ENCODE results near the gene VAMP1. TPM values are rescaled to one million over a fixed set of nuclear protein-coding genes. Genes with fewer than 3 reads are reported as not detected.
A peak's percentile ranks its signal among the peaks of the same experiment; 100 is the strongest.

The VAMP1 gene
- total RNA-seq, 2 experiments from 2014 or later: 84.8 to 87.7 TPM

DNA sequence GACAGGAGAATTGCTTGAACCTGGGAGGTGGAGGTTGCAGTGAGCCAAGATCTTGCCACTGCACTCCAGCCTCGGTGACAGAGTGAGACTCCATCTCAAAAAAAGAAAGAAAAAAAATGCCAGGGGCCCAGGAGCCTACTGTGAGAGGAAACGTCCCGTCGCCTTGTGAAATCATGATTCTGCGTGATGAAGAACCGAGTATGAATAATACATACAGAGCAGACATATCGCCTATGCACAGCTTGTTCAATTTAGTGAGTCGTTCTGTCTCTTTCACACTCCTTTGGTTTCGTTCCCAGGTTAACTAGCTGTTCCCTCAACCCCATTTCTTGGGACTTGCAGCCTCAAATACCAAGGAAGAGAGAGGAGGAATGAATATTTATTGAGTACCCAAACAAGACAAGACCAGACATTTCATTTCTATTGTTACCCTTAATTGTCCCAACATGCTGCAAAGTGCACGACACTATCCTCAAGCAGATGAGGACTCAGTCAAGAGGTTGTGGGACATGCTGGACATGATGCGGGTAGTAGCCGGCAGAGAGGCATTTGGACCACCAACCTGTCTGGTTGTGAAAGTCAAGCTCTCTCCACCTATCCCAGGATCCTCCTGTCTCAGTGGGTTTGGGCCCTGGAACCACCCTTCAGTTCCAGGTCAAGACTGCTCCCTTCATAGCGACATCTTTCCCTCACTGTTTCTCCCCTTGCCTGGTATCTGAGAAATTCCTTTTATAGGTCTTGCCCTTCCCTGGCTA lies 34.3 kb downstream of the VAMP1 start:
- DNase-seq: peak in 1 of 14 experiments; percentile 14
- intact Hi-C loops (cut with DNase I, micrococcal nuclease): loop anchor here in 1 of 2 experiments (2.0 kb wide), 1 partner anchor 17 kb away; the partner anchor contains the start of gene TAPBPL
- CTCF ChIA-PET: no interaction called here
- no peak overlapping the region for H3K27ac ChIP-seq (ENCODE audit: low read depth in 1 of 2, low read length in 2 of 2)
- peak overlapping the region; percentile 11 for H3K4me3 Mint-ChIP-seq
- no peaks in the 10 kb centered on the region for H3K9me3 ChIP-seq (ENCODE audit: control insufficient read depth in 1 of 2, insufficient read depth in 1 of 2, low read length in 2 of 2)
- H3K27me3 Mint-ChIP-seq: no peaks in the 10 kb centered on the region
- no peak for ATAC-seq (ENCODE audit: poor library complexity)
- H3K36me3 Mint-ChIP-seq (ENCODE audit: low read depth): no peaks in the 10 kb centered on the region
- H3K36me3 ChIP-seq (ENCODE audit: insufficient read depth, low read length): no peaks in the 10 kb centered on the region
- no peaks in the 10 kb centered on the region for H3K9me3 Mint-ChIP-seq
- POLR2A ChIA-PET: interaction anchor here (0.7 kb wide), 1 partner anchor 132 kb away, joined by 3 read pairs; the partner anchor contains the start of gene NOP2
- H3K27ac Mint-ChIP-seq: peak overlapping the region; percentile 17
- H3K4me3 ChIP-seq (ENCODE audit: low read length): no peak overlapping the region
- no peaks in the 10 kb centered on the region for H3K27me3 ChIP-seq (ENCODE audit: control insufficient read depth in 1 of 2, insufficient read depth in 2 of 2, low read length in 2 of 2)
- peaks cover 34% of the 10 kb centered on the region for H3K4me1 Mint-ChIP-seq (ENCODE audit: low read depth)
- TF ChIP-seq, protein P1, sequence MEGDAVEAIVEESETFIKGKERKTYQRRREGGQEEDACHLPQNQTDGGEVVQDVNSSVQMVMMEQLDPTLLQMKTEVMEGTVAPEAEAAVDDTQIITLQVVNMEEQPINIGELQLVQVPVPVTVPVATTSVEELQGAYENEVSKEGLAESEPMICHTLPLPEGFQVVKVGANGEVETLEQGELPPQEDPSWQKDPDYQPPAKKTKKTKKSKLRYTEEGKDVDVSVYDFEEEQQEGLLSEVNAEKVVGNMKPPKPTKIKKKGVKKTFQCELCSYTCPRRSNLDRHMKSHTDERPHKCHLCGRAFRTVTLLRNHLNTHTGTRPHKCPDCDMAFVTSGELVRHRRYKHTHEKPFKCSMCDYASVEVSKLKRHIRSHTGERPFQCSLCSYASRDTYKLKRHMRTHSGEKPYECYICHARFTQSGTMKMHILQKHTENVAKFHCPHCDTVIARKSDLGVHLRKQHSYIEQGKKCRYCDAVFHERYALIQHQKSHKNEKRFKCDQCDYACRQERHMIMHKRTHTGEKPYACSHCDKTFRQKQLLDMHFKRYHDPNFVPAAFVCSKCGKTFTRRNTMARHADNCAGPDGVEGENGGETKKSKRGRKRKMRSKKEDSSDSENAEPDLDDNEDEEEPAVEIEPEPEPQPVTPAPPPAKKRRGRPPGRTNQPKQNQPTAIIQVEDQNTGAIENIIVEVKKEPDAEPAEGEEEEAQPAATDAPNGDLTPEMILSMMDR (IDR thresholded peaks at IDR 0.05): no peak
- peaks cover 28% of the 10 kb centered on the region for H3K4me1 ChIP-seq (ENCODE audit: insufficient read depth, low read length)

DNA sequence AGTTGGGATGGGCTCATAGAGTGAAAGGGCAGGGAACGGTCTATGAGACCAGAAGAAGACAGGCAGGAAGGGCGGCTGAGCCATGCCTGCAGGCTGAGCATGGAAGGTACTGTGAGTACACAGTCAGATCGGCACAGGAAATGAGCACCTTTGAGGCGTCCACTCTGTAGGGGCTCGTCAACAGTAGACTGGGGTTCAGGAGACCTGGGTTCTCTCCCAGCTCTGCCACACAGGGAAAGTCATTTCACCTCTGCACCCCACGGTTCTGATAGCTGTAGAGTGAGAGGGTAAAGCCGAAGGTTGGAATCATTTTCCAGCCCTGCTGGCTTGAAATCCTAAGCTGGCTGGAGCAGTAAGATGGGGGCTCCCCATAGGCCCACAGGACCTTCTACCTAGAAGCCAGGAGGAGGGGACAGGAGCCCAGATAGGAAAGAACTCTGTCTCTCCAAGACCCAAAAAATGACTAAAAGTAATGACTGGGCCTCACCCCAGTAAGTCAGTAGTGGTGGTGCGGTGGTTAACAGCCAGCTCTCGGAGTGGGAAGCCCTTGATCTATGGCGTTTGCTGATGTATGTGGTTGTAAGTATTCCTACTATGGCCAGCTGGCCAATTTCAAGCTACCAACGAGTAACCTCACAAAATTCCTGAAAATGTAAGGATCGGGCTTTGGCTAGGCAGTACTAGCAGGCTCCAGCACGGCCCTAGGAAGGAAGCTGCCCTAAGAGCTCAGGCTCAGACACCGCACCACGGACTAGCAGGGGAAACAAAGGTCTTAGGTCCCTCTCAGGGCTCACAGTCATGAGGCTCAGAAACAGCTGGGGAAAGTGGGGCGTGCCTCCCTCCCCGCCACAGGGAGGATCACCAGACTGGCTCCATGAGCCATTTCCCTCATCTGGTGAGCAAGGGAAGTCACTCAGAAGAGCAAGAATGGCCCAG lies 36.0 kb downstream of the VAMP1 start:
- DNase-seq: peak in 10 of 14 experiments; percentile 29 to 69 (median 50)
- peak overlapping the region; percentile 65 for H3K4me3 Mint-ChIP-seq
- ChIA-PET CTCF (interaction anchor here (1.1 to 1.6 kb wide), 4 partner anchors 10 to 31 kb away, joined by 3 to 5 read pairs (median 4); no protein-coding TSS in a partner anchor), POLR2A (interaction anchor here (0.8 to 3.9 kb wide), 10 partner anchors 9 to 101 kb away, joined by 3 to 33 read pairs (median 8); partner anchors contain the start of genes CD27, GAPDH, MRPL51 and TAPBPL)
- H3K27ac Mint-ChIP-seq: peak overlapping the region; percentile 91
- peak; percentile 92 for ATAC-seq (ENCODE audit: poor library complexity)
- H3K4me3 ChIP-seq (ENCODE audit: low read length): no peak overlapping the region
- TF ChIP-seq, protein P1 (IDR thresholded peaks at IDR 0.05): no peak
- H3K36me3 ChIP-seq (ENCODE audit: insufficient read depth, low read length): no peaks in the 10 kb centered on the region
- H3K27me3 Mint-ChIP-seq: no peaks in the 10 kb centered on the region
- H3K4me1 Mint-ChIP-seq (ENCODE audit: low read depth): peaks cover 48% of the 10 kb centered on the region
- no peaks in the 10 kb centered on the region for H3K27me3 ChIP-seq (ENCODE audit: control insufficient read depth in 1 of 2, insufficient read depth in 2 of 2, low read length in 2 of 2)
- H3K27ac ChIP-seq (ENCODE audit: low read depth in 1 of 2, low read length in 2 of 2): peak overlapping the region; percentile 37 to 82
- intact Hi-C loops (cut with DNase I, micrococcal nuclease): loop anchor here in 1 of 2 experiments (2.0 kb wide), 1 partner anchor 18 kb away; the partner anchor contains the start of gene TAPBPL
- H3K9me3 ChIP-seq (ENCODE audit: control insufficient read depth in 1 of 2, insufficient read depth in 1 of 2, low read length in 2 of 2): no peaks in the 10 kb centered on the region
- H3K9me3 Mint-ChIP-seq: no peaks in the 10 kb centered on the region
- H3K36me3 Mint-ChIP-seq (ENCODE audit: low read depth): no peaks in the 10 kb centered on the region
- H3K4me1 ChIP-seq (ENCODE audit: insufficient read depth, low read length): peaks cover 35% of the 10 kb centered on the region

DNA sequence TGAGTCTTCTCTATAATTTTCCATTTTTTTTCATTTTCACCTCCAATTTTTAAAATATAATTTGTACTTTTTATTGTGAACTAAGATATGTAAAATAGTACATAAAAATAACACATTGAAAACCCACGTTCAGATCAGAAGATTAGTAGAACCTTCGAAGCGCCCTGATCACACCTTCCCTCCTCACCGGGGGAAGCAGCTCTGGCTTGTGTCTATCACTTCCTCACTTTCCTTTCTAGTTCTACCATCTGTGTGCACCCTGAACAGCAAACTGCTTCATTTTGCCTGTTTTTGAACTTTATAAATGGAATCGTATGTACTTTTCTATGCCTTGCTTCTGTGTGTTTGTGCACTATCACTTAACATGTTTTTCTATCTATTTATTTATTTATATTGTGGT lies 37.5 kb downstream of the VAMP1 start:
- Mint-ChIP-seq H3K4me3 (no peak overlapping the region), H3K36me3 (ENCODE audit: low read depth) (no peaks in the 10 kb centered on the region), H3K9me3 (no peaks in the 10 kb centered on the region), H3K4me1 (ENCODE audit: low read depth) (peaks cover 52% of the 10 kb centered on the region), H3K27me3 (no peaks in the 10 kb centered on the region), H3K27ac (peak overlapping the region; percentile 91)
- POLR2A ChIA-PET: interaction anchor here (0.6 to 3.9 kb wide), 7 partner anchors 13 to 102 kb away, joined by 3 to 33 read pairs (median 26); partner anchors contain the start of genes CD27, GAPDH, TAPBPL and VAMP1
- Histone ChIP-seq H3K27ac (ENCODE audit: low read depth in 1 of 2, low read length in 2 of 2) (no peak overlapping the region), H3K4me3 (ENCODE audit: low read length) (no peak overlapping the region), H3K27me3 (ENCODE audit: control insufficient read depth in 1 of 2, insufficient read depth in 2 of 2, low read length in 2 of 2) (no peaks in the 10 kb centered on the region), H3K9me3 (ENCODE audit: control insufficient read depth in 1 of 2, insufficient read depth in 1 of 2, low read length in 2 of 2) (no peaks in the 10 kb centered on the region), H3K36me3 (ENCODE audit: insufficient read depth, low read length) (no peaks in the 10 kb centered on the region), H3K4me1 (ENCODE audit: insufficient read depth, low read length) (peaks cover 36% of the 10 kb centered on the region)
- TF ChIP-seq, protein P1 (IDR thresholded peaks at IDR 0.05): no peak
- intact Hi-C loops (cut with DNase I, micrococcal nuclease): no loop called here
- ATAC-seq (ENCODE audit: poor library complexity) (peak; percentile 56), DNase-seq (peak in 6 of 14 experiments; percentile 10 to 54 (median 42))
- CTCF ChIA-PET: interaction anchor here (1.4 kb wide), 1 partner anchor 33 kb away, joined by 4 read pairs; no protein-coding TSS in a partner anchor

Data from CD4-positive, alpha-beta T cell (primary cell).